NT2/D1 (cell line): Measurements from ENCODE around the gene TIMM8B.

Source experiments
- DNase-seq: peaks from one replicate; pipeline ENCODE4 v3.0.0-alpha.2; 2011; ENCODE audit warnings: low read depth, low spot score
- H3K27me3 ChIP-seq: 2 replicates; pipeline ENCODE4 v1.6.0; 2011; ENCODE audit warnings: mild to moderate bottlenecking; ENCODE audit not compliant: insufficient read length, insufficient read depth
- H3K36me3 ChIP-seq: 2 replicates; pipeline ENCODE4 v1.6.1; 2011; ENCODE audit warnings: mild to moderate bottlenecking, low read length, mixed read lengths; ENCODE audit not compliant: insufficient read depth, insufficient read length
- H3K4me1 ChIP-seq: 2 replicates; pipeline ENCODE4 v1.5.1; 2011; ENCODE audit not compliant: insufficient read depth, insufficient read length
- H3K4me3 ChIP-seq: 2 replicates; pipeline ENCODE4 v1.5.1; 2011; ENCODE audit warnings: low read depth; ENCODE audit not compliant: insufficient read length
- H3K9ac ChIP-seq: 2 replicates; pipeline ENCODE4 v1.6.0; 2011; ENCODE audit warnings: low read depth; ENCODE audit not compliant: insufficient read length
- H3K9me3 ChIP-seq: 2 replicates; pipeline ENCODE4 v1.5.1; 2011; ENCODE audit warnings: mild to moderate bottlenecking, low read length; ENCODE audit not compliant: insufficient read depth
- SUZ12 ChIP-seq: IDR thresholded peaks from 2 replicates; pipeline ENCODE4 v1.6.1; 2011; ENCODE audit not compliant: insufficient read length, insufficient read depth; ENCODE audit errors: extremely low read depth
- YY1 ChIP-seq: IDR thresholded peaks from 2 replicates; pipeline ENCODE4 v1.6.1; 2011; ENCODE audit not compliant: insufficient read length, insufficient read depth
- ZNF274 ChIP-seq: IDR thresholded peaks from 2 replicates; pipeline ENCODE4 v1.6.1; 2011; ENCODE audit warnings: mild to moderate bottlenecking, low read depth, low read length

TIMM8B gene

DNA sequence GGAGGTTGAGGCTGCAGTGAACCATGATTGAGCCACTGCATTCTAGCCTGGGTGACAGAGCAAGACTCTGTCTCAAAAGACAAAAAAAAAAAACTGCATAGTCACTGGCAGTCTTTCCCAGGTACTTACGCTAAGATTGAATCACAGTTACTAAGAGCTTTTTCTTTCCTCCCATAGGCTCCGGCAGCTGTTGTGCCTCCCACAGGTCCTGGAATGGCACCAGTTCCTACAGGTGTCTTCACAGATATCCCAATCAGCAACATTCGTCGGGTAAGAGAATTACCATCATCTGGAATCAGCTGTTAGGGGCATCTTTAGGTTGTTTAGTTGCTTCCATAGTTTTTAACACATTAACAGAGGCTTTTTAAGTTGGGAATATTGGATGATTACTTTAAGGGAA is 41.6 kb downstream of the TIMM8B start:
- Histone ChIP-seq H3K4me1 (no peaks in the 10 kb centered on the region), H3K9me3 (no peaks in the 10 kb centered on the region), H3K9ac (no peak overlapping the region), H3K27me3 (no peaks in the 10 kb centered on the region), H3K4me3 (no peak overlapping the region), H3K36me3 (peaks cover 49% of the 10 kb centered on the region)
- no peak for DNase-seq
- no peak for TF ChIP-seq SUZ12
- no peak for TF ChIP-seq YY1
- TF ChIP-seq ZNF274 = no peak

- Histone ChIP-seq H3K36me3 (peaks cover 63% of the 10 kb centered on the region), H3K27me3 (no peaks in the 10 kb centered on the region), H3K4me3 (no peak overlapping the region), H3K4me1 (no peaks in the 10 kb centered on the region), H3K9ac (no peak overlapping the region), H3K9me3 (no peaks in the 10 kb centered on the region)
- TF ChIP-seq YY1 (no peak), SUZ12 (no peak), ZNF274 (no peak)
- no peak for DNase-seq
These were observed 43.6 kb downstream of the TIMM8B start for GRCh38 chr11:112042961-112043304.

GRCh38 chr11:112042161-112042960 is 44.2 kb downstream of the TIMM8B start:
- Histone ChIP-seq H3K9ac (no peak overlapping the region), H3K27me3 (no peaks in the 10 kb centered on the region), H3K4me3 (no peak overlapping the region), H3K36me3 (peaks cover 69% of the 10 kb centered on the region), H3K9me3 (no peaks in the 10 kb centered on the region), H3K4me1 (no peaks in the 10 kb centered on the region)
- no peak for TF ChIP-seq SUZ12
- no peak for TF ChIP-seq ZNF274
- TF ChIP-seq YY1 = no peak
- DNase-seq = no peak

- H3K4me3 ChIP-seq = no peak overlapping the region
- no peaks in the 10 kb centered on the region for H3K27me3 ChIP-seq
- no peak for TF ChIP-seq ZNF274
- TF ChIP-seq YY1 = no peak
- no peak for TF ChIP-seq SUZ12
- DNase-seq = no peak
- H3K4me1 ChIP-seq = no peaks in the 10 kb centered on the region
- H3K36me3 ChIP-seq = peaks cover 58% of the 10 kb centered on the region
- H3K9me3 ChIP-seq = no peaks in the 10 kb centered on the region
- no peak overlapping the region for H3K9ac ChIP-seq
These were observed 49.0 kb downstream of the TIMM8B start for GRCh38 chr11:112037527-112037926.
